SKM-1 (cell line): ENCODE results near the gene C4orf33.
"Not testable (repeated sequence)": the region's sequence is repeated elsewhere in the genome, so short reads cannot be mapped to it uniquely, and the experiment has no call there.

ENCODE experiments used
- DNase-seq: peaks from one replicate; lab custom pipeline; 2025; ENCODE audit not compliant: unreplicated experiment; lab: John Stamatoyannopoulos, UW

Gene C4orf33

DNA sequence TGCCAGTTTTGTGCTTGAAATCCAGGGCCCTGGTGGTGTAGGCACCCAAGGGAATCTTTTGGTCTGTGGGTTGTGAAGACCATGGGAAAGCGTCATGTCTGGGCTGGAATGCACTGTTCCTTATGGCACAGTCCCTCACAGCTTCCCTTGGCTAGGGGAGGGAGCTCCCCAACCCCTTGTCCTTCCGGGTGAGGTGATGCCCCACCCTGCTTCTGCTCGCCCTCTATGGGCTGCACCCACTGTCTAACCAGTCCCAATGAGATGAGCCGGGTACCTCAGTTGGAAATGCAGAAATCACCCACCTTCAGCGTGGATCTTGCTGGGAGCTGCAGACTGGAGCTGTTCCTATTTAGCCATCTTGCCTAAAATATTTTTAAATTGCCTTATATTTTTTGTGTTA, 30.7 kb downstream of the C4orf33 start:
- not testable (repeated sequence) for DNase-seq

DNA sequence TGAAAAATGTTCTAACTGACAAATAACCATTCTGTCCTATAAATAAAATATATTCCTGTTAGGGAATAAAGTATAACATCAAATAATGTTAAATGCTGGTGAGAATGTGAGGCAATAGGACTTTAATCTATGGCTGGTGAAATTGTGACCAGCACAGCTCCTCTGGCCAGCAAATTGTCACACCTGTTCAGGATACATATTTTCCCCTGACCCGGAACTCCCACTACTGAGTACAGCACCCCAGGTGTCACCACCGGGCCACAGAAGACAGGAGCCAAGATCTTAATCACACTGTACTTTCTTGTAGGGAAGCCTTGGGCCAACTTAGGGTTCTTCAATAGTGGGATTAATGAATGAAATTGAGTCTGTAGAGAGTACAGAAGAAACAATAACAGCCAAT, 33.2 kb downstream of the C4orf33 start:
- DNase-seq = no peak

DNA sequence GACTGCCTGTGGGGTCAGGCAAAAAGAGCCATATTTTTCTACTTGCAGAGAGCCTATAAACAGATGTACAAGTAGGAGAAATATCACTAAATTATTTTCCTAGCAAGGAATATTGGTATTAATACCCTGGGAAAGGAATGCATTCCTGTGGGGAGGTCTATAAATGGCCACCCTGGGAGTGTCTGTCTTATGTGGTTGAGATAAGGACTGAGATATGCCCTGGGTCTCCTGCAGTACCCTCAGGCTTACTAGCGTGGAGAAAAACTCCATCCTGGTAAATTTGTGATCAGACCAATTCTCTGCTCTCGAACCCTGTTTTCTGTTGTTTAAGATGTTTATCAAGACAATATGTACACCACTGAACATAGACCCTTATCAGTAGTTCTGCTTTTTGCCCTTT, 35.4 kb downstream of the C4orf33 start:
- no peak for DNase-seq

DNA sequence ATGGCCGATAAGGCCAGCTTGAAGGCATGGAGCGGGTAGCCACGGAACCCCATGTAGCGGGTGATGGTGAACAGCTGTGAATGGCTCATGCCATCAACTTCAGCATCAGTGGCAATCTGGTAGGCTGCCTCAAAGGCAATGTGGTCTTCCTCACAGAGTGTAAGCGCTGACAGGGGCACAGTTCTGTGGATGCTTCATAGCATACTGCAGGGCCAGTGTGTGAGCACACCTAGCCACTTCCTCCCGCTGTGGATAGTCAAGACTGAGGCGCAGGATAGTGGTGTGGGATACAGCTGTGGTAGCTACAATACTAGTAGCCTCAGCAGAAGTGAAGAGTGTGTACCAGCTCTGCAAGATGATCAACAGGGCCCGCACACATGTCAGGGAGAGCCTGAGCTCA, 40.5 kb downstream of the C4orf33 start:
- no peak for DNase-seq

DNA sequence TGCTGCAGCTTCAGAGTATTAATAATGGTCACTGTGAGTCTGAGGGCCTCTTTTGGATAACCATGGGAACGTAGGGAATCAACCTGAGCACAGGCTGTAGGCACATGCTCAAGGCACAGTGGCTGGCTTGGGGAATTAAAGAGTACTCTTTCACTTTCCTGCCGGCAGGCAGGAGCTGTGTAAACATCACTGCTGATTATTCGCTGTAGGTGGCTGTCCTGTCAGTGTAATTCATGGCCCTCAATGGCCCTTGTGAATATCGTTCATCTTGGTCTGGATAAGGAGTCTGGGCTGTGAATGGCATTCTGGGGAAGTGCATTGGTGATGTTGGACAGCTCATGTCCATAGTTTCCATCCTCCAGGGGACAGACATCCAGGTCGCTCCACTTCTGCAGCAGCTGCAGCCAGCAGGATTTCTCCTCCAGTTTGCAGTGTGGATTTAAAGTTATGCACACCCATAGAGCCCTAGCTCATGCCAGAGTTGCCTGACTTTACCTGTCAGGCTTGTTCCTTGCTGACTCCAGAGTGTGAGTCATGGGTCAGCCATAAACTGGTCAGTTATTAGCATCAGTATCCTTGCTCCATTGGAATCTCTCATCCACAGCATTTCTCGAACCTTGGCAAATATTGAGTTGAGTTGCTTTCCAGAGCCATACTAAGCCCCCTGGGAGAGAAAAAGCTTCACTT, 43.0 kb downstream of the C4orf33 start:
- DNase-seq = no peak

DNA sequence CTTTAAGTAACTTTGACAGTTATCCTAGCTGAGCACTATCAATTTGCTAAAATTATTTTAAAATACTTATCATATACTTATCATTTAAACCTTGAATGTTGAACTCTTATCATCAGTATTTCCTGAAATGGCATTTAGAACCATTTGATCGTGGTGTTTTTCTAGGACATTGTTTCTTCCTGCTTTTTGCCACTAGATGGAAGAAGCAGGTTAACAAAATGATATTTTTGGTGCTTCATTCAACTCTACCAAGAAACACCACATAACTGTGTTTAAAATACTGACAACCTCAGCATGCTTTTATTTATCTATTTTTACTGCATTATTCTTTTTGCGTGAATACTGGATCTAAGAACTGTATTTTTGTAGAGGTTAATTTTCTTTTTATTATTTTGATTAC, 44.6 kb downstream of the C4orf33 start:
- no peak for DNase-seq

DNA sequence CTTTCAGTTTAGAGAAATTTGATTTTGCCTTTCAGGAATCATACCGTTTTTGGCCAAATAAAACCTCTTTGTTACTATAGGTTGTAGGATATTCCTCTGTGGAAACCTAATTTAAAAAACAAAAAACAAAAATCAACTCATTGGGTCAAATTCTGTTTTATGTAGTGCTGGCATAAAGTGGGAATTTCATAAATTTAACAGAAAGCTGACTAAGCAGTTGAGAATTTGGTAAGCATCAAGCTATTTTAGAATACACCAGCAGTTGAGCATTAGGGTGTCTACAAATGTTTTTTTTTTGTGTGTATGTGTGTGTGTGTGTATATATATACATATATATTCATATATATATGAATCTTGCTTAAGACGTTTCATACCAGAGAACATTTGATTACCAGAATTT, 47.4 kb downstream of the C4orf33 start:
- DNase-seq = no peak

DNA sequence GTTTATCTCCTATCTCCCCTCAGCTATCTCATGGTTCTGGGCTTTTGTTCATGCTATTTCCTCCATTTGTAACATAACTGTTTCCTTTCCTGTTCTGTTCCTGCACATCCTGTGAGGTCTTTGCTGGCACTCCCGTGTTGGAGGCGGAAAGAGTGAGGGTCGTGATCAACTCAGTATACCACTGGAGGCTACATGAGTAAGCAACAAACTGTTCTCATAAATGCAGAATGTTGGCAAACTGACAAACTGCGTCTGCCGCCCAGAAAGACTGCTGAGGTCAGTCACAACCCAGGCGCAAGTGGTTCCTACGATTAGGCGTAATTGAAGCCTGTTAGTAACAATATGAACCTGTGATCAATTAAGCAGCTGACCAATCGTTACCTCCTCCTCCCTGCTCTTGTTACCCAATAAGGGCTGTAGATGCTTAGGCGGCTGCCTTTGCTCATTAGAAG, 48.8 kb downstream of the C4orf33 start:
- DNase-seq = no peak

DNA sequence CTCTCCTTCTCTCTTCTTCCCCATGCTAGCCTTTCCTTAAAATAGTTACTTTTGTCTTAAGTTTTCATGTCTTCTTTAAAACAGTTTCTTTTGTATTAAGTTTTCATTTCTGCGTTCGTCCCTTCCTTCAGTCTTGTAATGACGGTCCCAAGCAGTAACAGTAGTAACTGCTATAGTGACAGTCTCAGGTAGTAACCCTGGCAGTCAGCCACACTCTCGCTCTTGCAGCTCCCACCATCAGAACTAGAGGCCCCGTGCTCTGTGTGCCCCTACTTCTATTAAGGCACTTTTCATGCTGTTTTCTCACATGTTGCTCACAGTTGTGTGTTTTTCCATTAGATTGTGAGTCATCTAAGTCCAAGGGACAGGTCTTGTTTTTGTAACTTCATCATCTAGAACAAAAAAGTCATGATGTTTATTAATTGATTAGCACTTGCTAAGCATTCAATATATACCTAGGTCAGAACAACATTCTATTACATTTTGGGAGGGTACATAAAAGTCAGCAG, 49.3 kb downstream of the C4orf33 start:
- DNase-seq = no peak

DNA sequence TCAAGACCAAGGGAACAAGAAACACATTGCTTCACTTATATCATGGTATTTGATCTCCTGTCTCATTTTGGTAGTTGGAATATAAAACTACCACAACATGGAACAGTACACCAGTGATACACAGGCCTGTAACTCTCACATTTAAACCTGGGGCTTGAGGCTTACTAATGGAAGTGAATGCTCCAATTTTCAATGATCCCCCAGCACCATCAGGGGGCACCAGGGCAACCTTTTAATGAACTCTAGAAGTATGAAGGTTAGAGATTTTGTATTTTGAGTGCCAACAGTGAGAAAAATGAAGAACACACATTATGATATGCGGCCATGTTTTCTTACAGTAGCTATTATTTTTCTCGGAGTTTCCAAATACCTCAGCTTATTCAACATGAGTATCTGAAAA, 50.7 kb downstream of the C4orf33 start:
- DNase-seq = no peak

DNA sequence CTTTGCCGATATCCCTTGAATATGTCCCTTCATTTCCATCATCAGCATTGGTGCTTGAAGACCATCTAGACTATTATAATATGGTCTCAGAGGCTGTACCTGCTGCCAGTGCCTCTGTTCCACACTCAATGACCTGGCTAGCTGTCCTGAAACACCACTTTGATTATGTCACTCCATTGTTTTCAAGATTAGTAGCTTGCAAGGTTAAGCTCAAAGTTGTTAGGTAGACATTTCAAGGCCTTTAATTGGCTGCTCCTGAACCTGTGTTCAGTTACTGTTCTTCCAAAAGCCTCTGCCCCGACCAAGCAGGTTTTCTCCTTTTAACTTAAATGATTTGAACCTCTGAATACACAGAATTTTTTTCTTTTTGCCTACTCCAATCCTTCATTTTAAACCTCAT, 52.9 kb downstream of the C4orf33 start:
- no peak for DNase-seq

DNA sequence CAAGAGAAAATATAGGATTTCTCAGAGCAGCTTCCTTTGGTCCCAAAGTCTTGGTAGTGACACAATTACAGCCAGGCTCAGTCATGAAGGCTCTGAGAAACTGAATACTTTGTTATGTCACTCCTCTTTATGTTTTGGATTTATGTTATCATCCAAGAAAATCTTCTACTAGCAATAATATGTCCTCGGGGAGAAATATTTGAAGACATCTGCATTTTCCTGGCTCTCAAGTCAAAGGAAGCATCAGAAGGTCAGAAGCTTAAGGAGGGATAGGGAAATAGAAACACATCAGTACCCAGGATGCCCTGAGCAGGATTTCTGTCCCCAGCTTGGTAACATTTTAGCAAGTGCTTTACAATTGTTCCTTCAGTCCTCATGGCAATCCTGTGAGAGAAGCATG, 54.0 kb downstream of the C4orf33 start:
- no peak for DNase-seq

DNA sequence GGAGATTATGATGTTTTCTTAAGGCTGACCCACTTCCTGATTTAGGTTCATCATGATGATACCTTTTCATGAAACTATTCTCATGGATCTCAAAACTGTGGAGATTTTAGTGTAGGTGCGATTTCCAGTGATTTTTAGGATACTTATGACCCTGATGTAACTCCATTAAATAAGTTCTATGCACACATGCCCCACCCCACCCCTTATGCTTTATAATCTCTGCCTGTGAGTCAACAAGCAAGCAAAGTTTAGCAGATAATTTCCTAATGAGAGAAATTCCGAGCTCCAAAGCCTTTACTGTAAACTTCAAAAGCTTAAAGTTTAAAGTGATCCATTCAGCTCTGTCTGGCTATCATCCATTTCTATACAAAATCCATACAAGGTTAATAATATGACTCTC, 56.4 kb downstream of the C4orf33 start:
- no peak for DNase-seq

DNA sequence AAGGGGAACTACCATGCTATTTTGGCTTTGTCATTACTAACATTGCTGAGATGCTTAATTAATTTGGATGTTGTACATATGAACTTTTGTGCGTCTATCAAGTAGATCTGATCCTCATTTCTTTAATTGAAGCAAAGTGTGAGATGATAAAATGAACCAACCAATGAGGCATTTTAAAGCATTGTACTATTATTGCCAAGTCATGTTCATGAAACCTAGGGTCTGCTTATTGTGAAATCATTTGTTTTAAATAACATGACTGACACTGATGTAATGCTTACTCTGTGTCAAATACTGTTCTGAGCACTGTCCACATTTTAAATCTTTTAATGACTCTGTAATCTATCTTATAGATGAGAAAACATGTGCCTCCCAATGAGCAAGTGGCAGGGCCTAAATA, 57.7 kb downstream of the C4orf33 start:
- no peak for DNase-seq

DNA sequence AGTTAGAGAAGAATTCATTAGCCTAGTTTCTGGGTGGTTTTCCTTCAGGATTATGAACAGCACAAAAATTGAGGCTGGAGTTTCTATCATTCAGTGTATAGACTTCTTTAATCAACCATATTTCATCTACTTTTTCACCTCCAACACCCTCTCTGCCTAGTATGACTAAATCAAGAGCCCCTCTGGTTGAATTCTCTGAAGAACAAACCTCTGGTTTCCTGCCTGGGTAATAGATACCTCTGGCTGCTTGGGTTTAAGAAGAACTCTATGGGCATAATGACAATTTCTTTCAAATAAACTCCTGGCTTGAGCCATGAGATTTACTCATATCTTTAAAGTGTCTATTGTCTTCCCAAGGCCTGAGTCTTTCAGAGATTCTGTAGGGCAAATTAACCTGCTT, 66.5 kb downstream of the C4orf33 start:
- DNase-seq = no peak

DNA sequence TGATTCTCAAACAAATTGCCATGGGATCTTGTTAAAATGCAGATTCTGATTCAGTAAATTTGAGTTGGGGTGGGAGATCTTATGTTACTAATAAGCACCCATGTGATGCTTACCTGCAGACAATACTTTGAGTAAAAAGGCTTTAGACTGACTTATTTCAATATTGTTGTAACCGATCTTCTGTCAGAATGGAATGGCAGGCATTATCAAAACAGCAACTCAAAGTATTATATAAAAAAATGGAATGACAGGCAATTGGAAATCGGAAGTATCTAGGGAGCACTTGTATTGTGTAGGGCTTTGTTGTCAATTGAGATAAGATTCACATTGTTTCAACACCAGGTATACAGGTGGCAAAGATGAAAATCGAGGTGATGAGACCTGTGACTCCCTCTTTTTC, 67.5 kb downstream of the C4orf33 start:
- no peak for DNase-seq

DNA sequence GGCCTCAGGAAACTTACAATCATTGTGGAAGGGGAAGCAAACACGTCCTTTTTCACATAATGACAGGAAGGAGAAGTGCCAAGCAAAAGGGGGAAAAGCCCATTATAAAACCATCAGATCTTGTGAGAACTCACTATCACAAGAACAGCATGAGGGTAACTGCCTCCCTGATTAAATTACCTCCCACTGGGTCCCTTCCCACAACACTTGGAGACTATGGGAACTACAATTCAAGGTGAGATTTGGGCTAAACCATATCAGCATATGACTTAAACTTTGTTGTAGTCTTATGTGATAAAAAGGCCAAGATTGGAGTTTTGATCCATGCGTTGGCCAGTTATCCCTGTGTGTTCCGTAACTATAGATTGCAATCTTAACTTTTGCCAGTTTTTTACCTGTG, 68.3 kb downstream of the C4orf33 start:
- no peak for DNase-seq
